ENCODE data around the gene GREB1L.
"Not testable (repeated sequence)": the region's sequence is repeated elsewhere in the genome, so short reads cannot be mapped to it uniquely, and the experiment has no call there.

GREB1L gene

GRCh38 chr18:21265971-21266673 lies 24.1 kb downstream of the GREB1L start:
- DNase-seq = no peak

GRCh38 chr18:21267400-21267799 lies 25.4 kb downstream of the GREB1L start:
- no peak for DNase-seq

GRCh38 chr18:21269349-21269748 lies 27.3 kb downstream of the GREB1L start:
- DNase-seq = no peak

GRCh38 chr18:21270453-21270852 lies 28.4 kb downstream of the GREB1L start:
- DNase-seq = no peak

- DNase-seq = no peak
These were observed 30.1 kb downstream of the GREB1L start for GRCh38 chr18:21272016-21272579.

- DNase-seq = no peak
These were observed 31.5 kb downstream of the GREB1L start for GRCh38 chr18:21273568-21273967.

GRCh38 chr18:21275645-21276044 lies 33.6 kb downstream of the GREB1L start:
- DNase-seq = no peak

- no peak for DNase-seq
These were observed 35.5 kb downstream of the GREB1L start for GRCh38 chr18:21277578-21277977.

GRCh38 chr18:21278218-21278617 lies 36.2 kb downstream of the GREB1L start:
- DNase-seq = not testable (repeated sequence)

- DNase-seq = no peak
These were observed 39.6 kb downstream of the GREB1L start for GRCh38 chr18:21281603-21282002.

GRCh38 chr18:21284540-21284939 lies 42.5 kb downstream of the GREB1L start:
- DNase-seq = no peak

GRCh38 chr18:21289827-21290226 lies 47.8 kb downstream of the GREB1L start:
- no peak for DNase-seq

GRCh38 chr18:21291106-21291505 lies 49.1 kb downstream of the GREB1L start:
- peak; percentile 11 for DNase-seq

- no peak for DNase-seq
These were observed 51.4 kb downstream of the GREB1L start for GRCh38 chr18:21293479-21293878.

GRCh38 chr18:21295101-21295500 lies 53.1 kb downstream of the GREB1L start:
- no peak for DNase-seq

GRCh38 chr18:21296045-21296444 lies 54.0 kb downstream of the GREB1L start:
- no peak for DNase-seq

- DNase-seq = no peak
These were observed 56.3 kb downstream of the GREB1L start for GRCh38 chr18:21298351-21298750.

GRCh38 chr18:21300035-21300907 lies 58.2 kb downstream of the GREB1L start:
- no peak for DNase-seq

- DNase-seq = no peak
These were observed 58.8 kb downstream of the GREB1L start for GRCh38 chr18:21300908-21301200.

GRCh38 chr18:21303445-21303844 lies 61.4 kb downstream of the GREB1L start:
- DNase-seq = no peak

- no peak for DNase-seq
These were observed 61.9 kb downstream of the GREB1L start for GRCh38 chr18:21303895-21304294.

GRCh38 chr18:21305621-21306020 lies 63.6 kb downstream of the GREB1L start:
- no peak for DNase-seq

GRCh38 chr18:21306368-21306767 lies 64.3 kb downstream of the GREB1L start:
- DNase-seq = no peak

- DNase-seq = no peak
These were observed 65.5 kb downstream of the GREB1L start for GRCh38 chr18:21307578-21307977.
